Endothelial cell (in vitro differentiated cells): ENCODE data around the gene ZRANB3. TPM values are rescaled to one million over a fixed set of nuclear protein-coding genes. Genes with fewer than 3 reads are reported as not detected.

Experiments
- DNase-seq: peaks from one replicate; pipeline ENCODE4 v3.0.0; 2021; ENCODE audit warnings: low spot score
- H3K27ac Mint-ChIP-seq: one replicate; pipeline ENCODE4 v1.8.0; 2021; ENCODE audit warnings: mixed read lengths, inconsistent platforms; ENCODE audit not compliant: unreplicated experiment
- H3K27me3 Mint-ChIP-seq: one replicate; pipeline ENCODE4 v1.8.0; 2021; ENCODE audit warnings: mild to moderate bottlenecking, moderate library complexity, mixed read lengths, inconsistent platforms; ENCODE audit not compliant: unreplicated experiment
- H3K36me3 Mint-ChIP-seq: one replicate; pipeline ENCODE4 v1.8.0; 2021; ENCODE audit warnings: mild to moderate bottlenecking, low read depth, mixed read lengths, inconsistent platforms; ENCODE audit not compliant: unreplicated experiment
- H3K4me1 Mint-ChIP-seq: one replicate; pipeline ENCODE4 v1.8.0; 2021; ENCODE audit warnings: mild to moderate bottlenecking, mixed read lengths, inconsistent platforms; ENCODE audit not compliant: unreplicated experiment
- H3K4me3 Mint-ChIP-seq: one replicate; pipeline ENCODE4 v1.8.0; 2021; ENCODE audit warnings: mild to moderate bottlenecking, mixed read lengths, inconsistent platforms; ENCODE audit not compliant: unreplicated experiment
- H3K9me3 Mint-ChIP-seq: one replicate; pipeline ENCODE4 v1.8.0; 2021; ENCODE audit warnings: mixed read lengths, inconsistent platforms; ENCODE audit not compliant: unreplicated experiment
- total RNA-seq: library from RNA; stranded (reverse); fragmentation: NEBNext Ultra II Directional; extraction: Animal tissue kit (Norgen Biotek cat#: 25700); gene quantifications from one replicate; pipeline ENCODE4 v1.2.1, GENCODE V29; 2021; ENCODE audit not compliant: unreplicated experiment
- TF ChIP-seq, protein P1 (sequence below): fragments of 200-600 bp; sonication (generic); IDR thresholded peaks from one replicate; pipeline ENCODE4 v1.5.0; 2021; ENCODE audit warnings: antibody characterized with exemption; ENCODE audit not compliant: unreplicated experiment

ZRANB3 gene
- total RNA-seq, 1 donor from 2014 or later: 9.4 TPM

DNA sequence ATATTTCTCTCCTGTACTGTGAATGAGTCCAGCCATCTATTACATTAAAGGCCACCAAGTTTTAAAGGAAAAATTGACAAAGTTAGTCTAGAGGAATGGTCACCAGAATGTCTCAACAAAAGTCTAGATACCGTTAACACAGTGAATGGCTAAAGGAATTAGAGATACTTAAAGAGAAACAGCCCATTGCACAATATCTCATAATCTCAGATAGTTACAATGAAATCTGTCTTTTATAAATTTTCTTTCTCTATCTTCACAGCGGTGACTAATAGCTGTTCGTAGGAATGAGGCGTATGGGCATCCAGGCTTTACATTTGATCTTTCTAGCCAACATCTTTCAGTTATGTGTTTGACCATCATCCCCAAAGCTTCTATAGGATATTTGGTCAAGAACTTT is 30.9 kb upstream of the ZRANB3 start:
- Mint-ChIP-seq H3K4me1 (no peaks in the 10 kb centered on the region), H3K9me3 (no peaks in the 10 kb centered on the region), H3K27me3 (no peaks in the 10 kb centered on the region), H3K27ac (no peak overlapping the region), H3K36me3 (no peaks in the 10 kb centered on the region), H3K4me3 (no peak overlapping the region)
- DNase-seq: no peak
- TF ChIP-seq, protein P1, sequence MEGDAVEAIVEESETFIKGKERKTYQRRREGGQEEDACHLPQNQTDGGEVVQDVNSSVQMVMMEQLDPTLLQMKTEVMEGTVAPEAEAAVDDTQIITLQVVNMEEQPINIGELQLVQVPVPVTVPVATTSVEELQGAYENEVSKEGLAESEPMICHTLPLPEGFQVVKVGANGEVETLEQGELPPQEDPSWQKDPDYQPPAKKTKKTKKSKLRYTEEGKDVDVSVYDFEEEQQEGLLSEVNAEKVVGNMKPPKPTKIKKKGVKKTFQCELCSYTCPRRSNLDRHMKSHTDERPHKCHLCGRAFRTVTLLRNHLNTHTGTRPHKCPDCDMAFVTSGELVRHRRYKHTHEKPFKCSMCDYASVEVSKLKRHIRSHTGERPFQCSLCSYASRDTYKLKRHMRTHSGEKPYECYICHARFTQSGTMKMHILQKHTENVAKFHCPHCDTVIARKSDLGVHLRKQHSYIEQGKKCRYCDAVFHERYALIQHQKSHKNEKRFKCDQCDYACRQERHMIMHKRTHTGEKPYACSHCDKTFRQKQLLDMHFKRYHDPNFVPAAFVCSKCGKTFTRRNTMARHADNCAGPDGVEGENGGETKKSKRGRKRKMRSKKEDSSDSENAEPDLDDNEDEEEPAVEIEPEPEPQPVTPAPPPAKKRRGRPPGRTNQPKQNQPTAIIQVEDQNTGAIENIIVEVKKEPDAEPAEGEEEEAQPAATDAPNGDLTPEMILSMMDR: no peak

DNA sequence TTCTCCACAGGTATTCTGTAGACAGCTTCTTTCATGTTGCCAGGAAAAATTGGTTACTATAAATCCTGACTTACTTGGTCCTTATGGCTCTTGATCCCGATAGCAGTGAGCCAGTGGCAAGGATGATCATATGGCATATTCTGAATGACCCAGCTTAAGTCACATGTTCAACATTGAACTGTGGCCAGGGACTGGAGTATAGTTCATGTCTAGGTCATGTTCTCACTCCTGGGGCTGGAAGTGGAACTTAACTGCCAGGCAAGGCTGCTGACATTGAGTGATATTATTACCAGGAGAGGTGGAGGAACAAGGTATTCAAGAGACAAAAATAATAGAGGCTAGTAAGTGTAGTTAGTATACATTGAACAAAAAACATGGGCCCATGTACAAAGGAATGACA is 26.5 kb upstream of the ZRANB3 start:
- TF ChIP-seq, protein P1: no peak
- Mint-ChIP-seq H3K4me1 (no peaks in the 10 kb centered on the region), H3K9me3 (no peaks in the 10 kb centered on the region), H3K27ac (no peak overlapping the region), H3K36me3 (no peaks in the 10 kb centered on the region), H3K27me3 (no peaks in the 10 kb centered on the region), H3K4me3 (no peak overlapping the region)
- DNase-seq: no peak

DNA sequence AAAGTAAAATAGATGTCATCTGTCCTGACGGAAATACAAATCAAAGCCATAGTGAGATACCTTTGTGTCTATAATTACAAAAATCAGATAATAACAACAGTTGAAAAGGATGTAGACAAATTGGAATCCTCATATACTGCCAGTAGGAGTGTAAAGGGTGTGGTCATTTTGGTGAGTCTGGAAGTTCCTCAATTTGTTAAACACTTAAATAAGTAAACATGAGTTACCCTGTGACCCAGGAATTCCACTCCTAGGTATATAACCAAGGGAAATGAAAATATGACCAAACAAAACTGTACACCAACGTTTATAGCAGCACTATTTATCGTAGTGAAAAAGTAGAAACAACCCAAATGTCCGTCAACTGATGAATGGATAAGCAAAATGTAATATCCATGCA is 24.3 kb upstream of the ZRANB3 start:
- no peak overlapping the region for H3K27ac Mint-ChIP-seq
- no peaks in the 10 kb centered on the region for H3K4me1 Mint-ChIP-seq
- no peaks in the 10 kb centered on the region for H3K27me3 Mint-ChIP-seq

DNA sequence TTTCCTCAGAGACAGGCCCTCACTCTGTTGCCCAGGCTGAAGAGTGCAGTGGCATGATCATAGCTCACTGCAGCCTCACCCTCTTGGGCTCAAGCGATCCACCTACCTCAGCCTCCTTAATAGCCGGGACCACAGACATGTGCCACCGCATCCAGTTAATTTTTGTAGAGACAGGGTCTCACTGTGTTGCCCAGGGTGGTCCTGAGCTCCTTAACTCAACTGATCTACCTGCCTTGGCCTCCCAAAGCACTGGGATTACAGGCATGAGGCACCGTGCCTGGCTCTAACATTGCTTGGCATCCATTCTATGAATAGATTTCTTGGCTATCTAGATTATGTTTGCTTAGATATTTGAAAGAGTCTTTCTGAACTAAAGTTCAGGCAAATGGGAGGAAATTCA is 21.9 kb upstream of the ZRANB3 start:
- Mint-ChIP-seq H3K36me3 (no peaks in the 10 kb centered on the region), H3K9me3 (no peaks in the 10 kb centered on the region), H3K27me3 (no peaks in the 10 kb centered on the region), H3K4me3 (no peak overlapping the region), H3K27ac (no peak overlapping the region), H3K4me1 (no peaks in the 10 kb centered on the region)
- no peak for DNase-seq
- TF ChIP-seq, protein P1: no peak

More for the DNA sequence above, 24.3 kb upstream of the ZRANB3 start:
- no peak for DNase-seq
- H3K9me3 Mint-ChIP-seq: no peaks in the 10 kb centered on the region
- TF ChIP-seq, protein P1: no peak
- H3K4me3 Mint-ChIP-seq: no peak overlapping the region
- H3K36me3 Mint-ChIP-seq: no peaks in the 10 kb centered on the region

GRCh38 chr2:135551356-135551755 is 20.3 kb upstream of the ZRANB3 start:
- H3K9me3 Mint-ChIP-seq: no peaks in the 10 kb centered on the region
- no peak overlapping the region for H3K27ac Mint-ChIP-seq
- H3K36me3 Mint-ChIP-seq: no peaks in the 10 kb centered on the region
- H3K27me3 Mint-ChIP-seq: no peaks in the 10 kb centered on the region
- no peak overlapping the region for H3K4me3 Mint-ChIP-seq
- no peaks in the 10 kb centered on the region for H3K4me1 Mint-ChIP-seq
- DNase-seq: no peak
- TF ChIP-seq, protein P1: no peak
